ENCODE results near the gene GPRIN3. TPM values are rescaled to one million over a fixed set of nuclear protein-coding genes. Genes with fewer than 3 reads are reported as not detected.

The GPRIN3 gene
- total RNA-seq, 1 experiment from 2014 or later = 0.48 TPM

- no peak for DNase-seq
- no peaks in the 10 kb centered on the region for H3K9me3 Mint-ChIP-seq
- no peaks in the 10 kb centered on the region for H3K23me2 ChIP-seq (ENCODE audit: insufficient read length, low read depth, low read length, poor library complexity, severe bottlenecking)
- H2BK20ac ChIP-seq (ENCODE audit: low read depth, low read length, poor library complexity, severe bottlenecking) = no peak overlapping the region
- no peak overlapping the region for H3K4me3 Mint-ChIP-seq
- no peak overlapping the region for H4K8ac ChIP-seq (replicated peaks; ENCODE audit: insufficient read length, low read depth, low read length)
- no peaks in the 10 kb centered on the region for H4K20me1 ChIP-seq (ENCODE audit: control insufficient read depth, insufficient read depth, insufficient read length)
- no peak overlapping the region for H3K4me2 ChIP-seq (ENCODE audit: insufficient read depth, insufficient read length, low read length)
- no peak overlapping the region for H3K23ac ChIP-seq (ENCODE audit: insufficient read length, low read depth, low read length)
- H2BK12ac ChIP-seq (ENCODE audit: insufficient read length, low read depth, low read length) = no peak overlapping the region
- no peak overlapping the region for H2BK15ac ChIP-seq (ENCODE audit: low read depth, low read length)
- H2AK5ac ChIP-seq (ENCODE audit: insufficient read length, low read length) = no peak overlapping the region
- H3K4me1 ChIP-seq (ENCODE audit: insufficient read depth, low read length) = peaks cover 11% of the 10 kb centered on the region; the same call in 1 of the 2 replicates
- H3K27ac ChIP-seq (ENCODE audit: insufficient read length, low read depth, low read length) = no peak overlapping the region
- peaks cover 28 to 43% of the 10 kb centered on the region in 2 experiments for H3K4me1 Mint-ChIP-seq
- no peaks in the 10 kb centered on the region for H3K27me3 ChIP-seq (ENCODE audit: insufficient read depth, low read length)
- no peaks in the 10 kb centered on the region for H3K9me3 ChIP-seq (ENCODE audit: control insufficient read depth, low read depth, low read length)
- H3K79me1 ChIP-seq (ENCODE audit: insufficient read depth, low read depth, low read length, poor library complexity, severe bottlenecking) = no peaks in the 10 kb centered on the region
- no peak overlapping the region for H3K18ac ChIP-seq (ENCODE audit: insufficient read length, low read depth, low read length)
- no peaks in the 10 kb centered on the region for H3K36me3 Mint-ChIP-seq (ENCODE audit: insufficient read depth in 1 of 3, low read depth in 3 of 3)
- H3K56ac ChIP-seq (ENCODE audit: insufficient read length, low read depth, low read length) = no peak overlapping the region
- H2BK120ac ChIP-seq (ENCODE audit: low read depth, low read length, poor library complexity, severe bottlenecking) = no peak overlapping the region
- no peak overlapping the region for H4K5ac ChIP-seq (ENCODE audit: insufficient read length, low read depth, low read length)
- no peak overlapping the region for H3K27ac Mint-ChIP-seq
- no peak overlapping the region for H2BK5ac ChIP-seq (ENCODE audit: insufficient read length, low read length)
- no CpG with 5 or more reads among the region's 2 CpGs for WGBS (ENCODE audit: extremely low coverage, insufficient read length, low lambda C conversion rate)
- no peak overlapping the region for H3K14ac ChIP-seq (ENCODE audit: insufficient read depth, low read length)
- no peak overlapping the region for H3K9ac ChIP-seq (ENCODE audit: extremely low read depth, insufficient read length, low read length)
- no peak overlapping the region for H4K91ac ChIP-seq (ENCODE audit: insufficient read length, low read depth, low read length)
- H3K4ac ChIP-seq (ENCODE audit: low read depth, low read length) = no peak overlapping the region
- TF ChIP-seq, protein P1, sequence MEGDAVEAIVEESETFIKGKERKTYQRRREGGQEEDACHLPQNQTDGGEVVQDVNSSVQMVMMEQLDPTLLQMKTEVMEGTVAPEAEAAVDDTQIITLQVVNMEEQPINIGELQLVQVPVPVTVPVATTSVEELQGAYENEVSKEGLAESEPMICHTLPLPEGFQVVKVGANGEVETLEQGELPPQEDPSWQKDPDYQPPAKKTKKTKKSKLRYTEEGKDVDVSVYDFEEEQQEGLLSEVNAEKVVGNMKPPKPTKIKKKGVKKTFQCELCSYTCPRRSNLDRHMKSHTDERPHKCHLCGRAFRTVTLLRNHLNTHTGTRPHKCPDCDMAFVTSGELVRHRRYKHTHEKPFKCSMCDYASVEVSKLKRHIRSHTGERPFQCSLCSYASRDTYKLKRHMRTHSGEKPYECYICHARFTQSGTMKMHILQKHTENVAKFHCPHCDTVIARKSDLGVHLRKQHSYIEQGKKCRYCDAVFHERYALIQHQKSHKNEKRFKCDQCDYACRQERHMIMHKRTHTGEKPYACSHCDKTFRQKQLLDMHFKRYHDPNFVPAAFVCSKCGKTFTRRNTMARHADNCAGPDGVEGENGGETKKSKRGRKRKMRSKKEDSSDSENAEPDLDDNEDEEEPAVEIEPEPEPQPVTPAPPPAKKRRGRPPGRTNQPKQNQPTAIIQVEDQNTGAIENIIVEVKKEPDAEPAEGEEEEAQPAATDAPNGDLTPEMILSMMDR (conservative IDR thresholded peaks at IDR 0.05) = no peak
- H3K27me3 Mint-ChIP-seq (ENCODE audit: low read depth) = peaks cover 2% of the 10 kb centered on the region; the same call in 1 of the 2 replicates
- H3T11ph ChIP-seq (ENCODE audit: low read length) = no peak overlapping the region
- H2AFZ ChIP-seq (ENCODE audit: low read length) = no peak overlapping the region
- H3K79me2 ChIP-seq (ENCODE audit: insufficient read depth, low read length) = no peaks in the 10 kb centered on the region
These were observed 50.2 kb downstream of the GPRIN3 start for GRCh38 chr4:89257376-89257775.

Measured in H9 (cell line).